Left colon (tissue), 2 donors: Measurements from ENCODE around the gene PTPN23. TPM values are rescaled to one million over a fixed set of nuclear protein-coding genes. Genes with fewer than 3 reads are reported as not detected.
A peak's percentile ranks its signal among the peaks of the same experiment; 100 is the strongest.
"Not testable (repeated sequence)": the region's sequence is repeated elsewhere in the genome, so short reads cannot be mapped to it uniquely, and the experiment has no call there.

Experiments used
- ATAC-seq: fragments of 200-7000 bp; cut with Tn5 transposase; one replicate; pipeline ENCODE4 v1.9.1; 2020; ENCODE audit warnings: mild to moderate bottlenecking, moderate library complexity
- DNase-seq, 2 donors: peaks; one replicate each; pipeline ENCODE4 v3.0.0-alpha.2; 2020
- intact Hi-C, 2 donors: fragments of 100-400 bp; cut with DNase I in 1 of 2; cut with micrococcal nuclease in 1 of 2; formaldehyde crosslinking; loops; one replicate each; pipeline versions ENCODE4 v1.11.2 to v1.14.0; 2022; cut with DNase I, micrococcal nuclease
- long read RNA-seq: library from polyadenylated mRNA; unstranded; transcript quantifications from one replicate; pipeline ENCODE4 v2.0.0, GENCODE V29; 2021
- total RNA-seq, 2 donors: library from RNA; stranded (reverse); fragmentation: NEBNext Ultra II Directional; extraction: Animal tissue kit (Norgen Biotek cat#: 25700); gene quantifications; one replicate each; pipeline ENCODE4 v1.2.1, GENCODE V29; 2021
- donor health status: DM: no; HTN: no; CAD: no.
- donor health status: DM: yes; HTN: yes; CAD: no.

PTPN23 gene, protein sequence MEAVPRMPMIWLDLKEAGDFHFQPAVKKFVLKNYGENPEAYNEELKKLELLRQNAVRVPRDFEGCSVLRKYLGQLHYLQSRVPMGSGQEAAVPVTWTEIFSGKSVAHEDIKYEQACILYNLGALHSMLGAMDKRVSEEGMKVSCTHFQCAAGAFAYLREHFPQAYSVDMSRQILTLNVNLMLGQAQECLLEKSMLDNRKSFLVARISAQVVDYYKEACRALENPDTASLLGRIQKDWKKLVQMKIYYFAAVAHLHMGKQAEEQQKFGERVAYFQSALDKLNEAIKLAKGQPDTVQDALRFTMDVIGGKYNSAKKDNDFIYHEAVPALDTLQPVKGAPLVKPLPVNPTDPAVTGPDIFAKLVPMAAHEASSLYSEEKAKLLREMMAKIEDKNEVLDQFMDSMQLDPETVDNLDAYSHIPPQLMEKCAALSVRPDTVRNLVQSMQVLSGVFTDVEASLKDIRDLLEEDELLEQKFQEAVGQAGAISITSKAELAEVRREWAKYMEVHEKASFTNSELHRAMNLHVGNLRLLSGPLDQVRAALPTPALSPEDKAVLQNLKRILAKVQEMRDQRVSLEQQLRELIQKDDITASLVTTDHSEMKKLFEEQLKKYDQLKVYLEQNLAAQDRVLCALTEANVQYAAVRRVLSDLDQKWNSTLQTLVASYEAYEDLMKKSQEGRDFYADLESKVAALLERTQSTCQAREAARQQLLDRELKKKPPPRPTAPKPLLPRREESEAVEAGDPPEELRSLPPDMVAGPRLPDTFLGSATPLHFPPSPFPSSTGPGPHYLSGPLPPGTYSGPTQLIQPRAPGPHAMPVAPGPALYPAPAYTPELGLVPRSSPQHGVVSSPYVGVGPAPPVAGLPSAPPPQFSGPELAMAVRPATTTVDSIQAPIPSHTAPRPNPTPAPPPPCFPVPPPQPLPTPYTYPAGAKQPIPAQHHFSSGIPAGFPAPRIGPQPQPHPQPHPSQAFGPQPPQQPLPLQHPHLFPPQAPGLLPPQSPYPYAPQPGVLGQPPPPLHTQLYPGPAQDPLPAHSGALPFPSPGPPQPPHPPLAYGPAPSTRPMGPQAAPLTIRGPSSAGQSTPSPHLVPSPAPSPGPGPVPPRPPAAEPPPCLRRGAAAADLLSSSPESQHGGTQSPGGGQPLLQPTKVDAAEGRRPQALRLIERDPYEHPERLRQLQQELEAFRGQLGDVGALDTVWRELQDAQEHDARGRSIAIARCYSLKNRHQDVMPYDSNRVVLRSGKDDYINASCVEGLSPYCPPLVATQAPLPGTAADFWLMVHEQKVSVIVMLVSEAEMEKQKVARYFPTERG (N-terminal part only)
- 10 to 100 TPM; 35.9 to 43.4 TPM for total RNA-seq
- long read RNA-seq, partial matches to known transcripts = 3 of 3 reads
- long read RNA-seq, other reads (novel, unspliced or antisense) = 0 of 3 reads

DNA sequence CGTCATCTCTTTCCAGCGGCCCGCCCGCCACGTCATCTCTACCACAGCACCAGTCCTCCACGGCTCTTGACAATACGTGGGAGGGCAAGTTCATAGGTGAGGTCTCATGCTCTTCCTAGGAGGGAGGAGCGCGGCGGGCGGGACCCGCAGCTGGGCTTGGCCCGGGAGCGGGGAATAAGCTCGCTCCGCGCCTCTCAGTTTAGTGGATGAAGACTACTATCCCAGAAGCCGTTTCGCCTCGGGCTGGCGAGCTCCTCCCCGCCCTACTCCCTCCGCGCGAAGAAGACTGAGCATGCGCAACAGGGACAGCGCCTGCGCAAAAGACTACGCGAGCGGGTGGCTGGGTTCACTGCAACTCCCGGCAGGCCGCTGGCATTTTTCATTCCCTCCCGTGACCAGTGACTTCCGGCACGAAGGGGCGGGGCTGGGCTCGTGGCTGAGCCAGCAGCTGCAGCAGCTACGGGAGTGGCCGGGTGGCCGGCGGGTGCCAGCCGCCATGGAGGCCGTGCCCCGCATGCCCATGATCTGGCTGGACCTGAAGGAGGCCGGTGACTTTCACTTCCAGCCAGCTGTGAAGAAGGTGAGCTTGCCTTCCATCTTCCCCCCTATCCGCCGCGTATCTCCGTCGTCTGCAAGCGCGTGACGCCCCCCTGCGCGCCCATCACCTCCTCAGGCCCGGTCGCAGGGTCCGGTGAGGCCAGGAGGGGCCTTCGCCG, at the start of gene PTPN23:
TSS of gene PTPN23 (plus strand) at position 421 of the 716 bp plus-strand sequence. CDS start at position 497, 76 bp downstream.
- intact Hi-C loops = no loop called here

GRCh38 chr3:47333907-47334306, 46.9 kb upstream of the PTPN23 start:
- intact Hi-C loops = no loop called here
- peak; percentile 79 for ATAC-seq

More for the DNA sequence above, at the start of gene PTPN23:
- ATAC-seq (peak; percentile 83), DNase-seq (peak; percentile 98 to 99)

GRCh38 chr3:47337656-47338055, 43.2 kb upstream of the PTPN23 start:
- DNase-seq (no peak), ATAC-seq (no peak)
- intact Hi-C loops = no loop called here

More at GRCh38 chr3:47333907-47334306, 46.9 kb upstream of the PTPN23 start:
- no peak for DNase-seq

DNA sequence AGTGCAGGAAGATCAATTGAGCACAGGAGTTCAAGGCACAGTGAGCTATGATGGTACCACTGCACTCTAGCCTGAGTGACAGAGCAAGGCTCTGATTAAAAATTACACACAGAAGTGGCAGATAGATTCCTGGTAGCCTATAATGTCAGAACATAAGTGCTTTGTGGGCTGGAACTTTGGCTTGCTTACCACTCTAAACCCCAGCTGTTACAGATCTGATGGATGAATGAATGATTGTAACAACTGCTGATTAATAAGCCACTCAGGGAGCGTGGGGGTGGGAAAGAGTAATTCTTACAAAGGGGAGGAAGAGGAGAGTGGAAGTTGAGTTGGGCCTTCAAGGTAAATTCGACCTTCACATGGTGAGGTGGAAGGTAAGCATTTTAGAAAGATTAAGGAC, 40.9 kb upstream of the PTPN23 start:
- DNase-seq (no peak), ATAC-seq (no peak)
- intact Hi-C loops = no loop called here

DNA sequence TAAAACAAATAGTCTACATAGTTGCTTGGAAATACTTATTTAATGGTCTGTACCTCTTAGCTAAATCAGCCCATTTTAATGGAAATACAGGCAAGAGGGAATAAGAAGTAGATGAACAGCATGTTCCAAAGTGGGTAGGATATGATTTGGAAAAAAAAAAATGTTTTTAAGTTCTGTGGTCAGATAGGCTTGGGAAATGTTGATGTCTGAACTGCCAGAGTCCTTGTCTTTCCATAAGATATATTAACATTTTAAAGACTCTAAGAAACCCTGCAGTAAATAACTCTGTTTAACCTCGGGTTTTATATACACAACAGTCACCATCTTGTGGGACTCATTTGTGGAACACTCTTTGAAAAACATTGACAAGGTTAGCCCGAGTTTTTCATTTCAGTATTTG, 40.0 kb upstream of the PTPN23 start:
- intact Hi-C loops = no loop called here
- ATAC-seq (no peak), DNase-seq (no peak)

DNA sequence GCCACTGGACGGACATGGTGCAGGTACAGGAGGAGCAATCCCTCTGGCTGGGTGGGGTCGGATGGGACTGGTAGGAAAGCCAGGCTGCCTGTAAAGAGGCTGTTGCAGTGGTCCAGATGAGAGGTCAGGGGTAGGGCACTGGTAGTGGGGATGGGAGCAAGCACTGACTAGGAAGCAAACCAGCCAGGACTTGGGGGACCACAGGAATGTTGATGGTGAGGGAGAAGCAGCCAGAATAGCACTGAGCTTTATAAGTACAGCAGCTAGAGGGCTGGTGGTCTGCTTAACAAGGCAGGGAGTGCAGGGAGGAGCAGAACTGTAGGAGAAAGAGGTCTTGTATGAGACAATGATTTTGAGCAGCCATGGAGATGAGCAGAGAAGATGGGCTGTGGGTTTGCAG, 38.7 kb upstream of the PTPN23 start:
- DNase-seq (no peak), ATAC-seq (no peak)
- intact Hi-C loops = no loop called here

GRCh38 chr3:47342812-47343211, 38.0 kb upstream of the PTPN23 start:
- ATAC-seq (peak; percentile 40), DNase-seq (no peak)
- intact Hi-C loops = no loop called here

DNA sequence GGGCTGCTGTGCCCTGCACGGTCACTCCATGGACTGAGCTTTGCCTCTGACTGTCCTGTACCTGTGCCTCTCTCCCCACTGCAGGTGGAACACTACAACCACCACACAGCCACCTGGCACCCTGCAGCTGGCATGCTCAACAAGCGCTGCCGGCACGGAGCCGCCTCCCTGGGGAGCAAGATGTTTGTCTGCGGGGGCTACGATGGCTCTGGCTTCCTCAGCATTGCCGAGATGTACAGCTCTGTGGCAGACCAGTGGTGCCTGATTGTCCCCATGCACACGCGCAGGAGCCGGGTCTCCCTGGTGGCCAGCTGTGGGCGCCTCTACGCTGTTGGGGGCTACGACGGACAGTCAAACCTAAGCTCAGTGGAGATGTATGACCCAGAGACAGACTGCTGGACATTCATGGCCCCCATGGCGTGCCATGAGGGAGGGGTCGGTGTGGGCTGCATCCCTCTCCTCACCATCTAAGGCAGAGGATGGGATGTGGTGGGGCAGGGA, 37.3 kb upstream of the PTPN23 start:
- no peak for ATAC-seq
- no peak for DNase-seq
- intact Hi-C loops = no loop called here

GRCh38 chr3:47344971-47345370, 35.9 kb upstream of the PTPN23 start:
- ATAC-seq (no peak), DNase-seq (no peak)
- intact Hi-C loops = no loop called here

GRCh38 chr3:47347217-47347801, 33.5 kb upstream of the PTPN23 start:
- DNase-seq (no peak), ATAC-seq (peak; percentile 32)
- intact Hi-C loops = no loop called here

- ATAC-seq = no peak
- no peak for DNase-seq
Observed at GRCh38 chr3:47348411-47349154, 32.2 kb upstream of the PTPN23 start.

GRCh38 chr3:47355010-47355409, 25.8 kb upstream of the PTPN23 start:
- intact Hi-C loops = no loop called here
- DNase-seq (no peak), ATAC-seq (no peak)

More at GRCh38 chr3:47348411-47349154, 32.2 kb upstream of the PTPN23 start:
- intact Hi-C loops = no loop called here

DNA sequence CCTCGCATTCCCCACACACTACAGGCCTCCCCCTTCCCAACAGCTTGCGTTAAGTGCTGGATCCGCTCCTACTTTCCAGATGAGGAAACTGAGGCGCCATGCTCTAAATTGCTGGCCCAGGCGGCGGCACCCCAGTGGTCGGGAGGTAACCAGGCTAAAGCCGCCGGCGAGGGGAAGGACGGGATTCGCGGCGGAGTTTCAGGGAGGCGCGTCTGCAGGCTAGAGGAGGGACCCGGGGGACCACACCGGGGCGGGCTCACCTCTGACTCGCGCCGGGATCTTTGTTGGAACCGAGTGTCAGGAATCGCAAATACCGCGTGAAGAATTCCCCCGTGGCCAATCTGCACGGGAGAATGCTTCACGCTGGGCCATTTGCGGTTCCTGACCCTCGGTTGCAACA, 24.6 kb upstream of the PTPN23 start:
- no peak for DNase-seq
- intact Hi-C loops = no loop called here
- ATAC-seq = no peak

DNA sequence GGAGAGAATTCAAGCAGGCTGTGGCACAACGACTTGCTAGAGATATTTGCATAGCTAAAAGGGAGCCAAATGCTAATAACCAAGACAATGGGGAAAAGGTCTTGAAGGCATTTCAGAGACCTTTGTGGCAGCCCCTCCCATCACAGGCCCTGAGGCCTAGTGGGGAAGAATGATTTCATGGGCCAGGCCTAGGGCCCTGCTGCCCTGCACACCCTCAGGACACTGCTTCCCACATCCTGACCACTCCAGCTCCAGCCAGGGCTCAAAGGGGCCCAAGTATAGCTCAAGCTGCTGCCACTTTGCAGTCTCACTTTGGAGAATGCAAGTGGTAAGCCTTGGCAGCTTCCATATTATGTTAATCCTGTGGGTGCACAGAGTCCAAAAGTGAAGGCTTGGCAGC, 21.5 kb upstream of the PTPN23 start:
- intact Hi-C loops = no loop called here
- ATAC-seq = no peak

DNA sequence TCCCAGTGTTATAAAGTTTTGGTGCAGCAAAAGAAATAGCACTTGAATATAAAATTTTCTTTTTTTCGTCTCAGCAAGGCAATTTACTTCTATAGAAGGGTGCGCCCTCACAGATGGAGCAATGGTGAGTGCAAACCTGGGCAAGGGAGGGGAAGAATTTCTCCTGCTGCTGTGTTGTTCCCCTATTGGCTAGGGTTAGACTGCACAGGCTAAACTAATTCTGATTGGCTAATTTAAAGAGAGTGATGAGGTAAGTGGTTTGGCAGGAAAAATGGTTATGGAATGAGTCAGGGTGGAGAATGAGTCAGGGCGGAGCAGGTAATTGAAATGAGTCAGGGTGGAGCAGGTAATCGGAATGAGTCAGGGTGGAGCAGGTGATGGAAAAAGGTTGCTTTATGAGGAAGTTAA, 20.7 kb upstream of the PTPN23 start:
- intact Hi-C loops, DNase-seq: not testable (repeated sequence)
- peak; percentile 64 for ATAC-seq

More for the DNA sequence above, 21.5 kb upstream of the PTPN23 start:
- DNase-seq = no peak

GRCh38 chr3:47362701-47363100, 18.1 kb upstream of the PTPN23 start:
- ATAC-seq = no peak

More at GRCh38 chr3:47362701-47363100, 18.1 kb upstream of the PTPN23 start:
- intact Hi-C loops = no loop called here
- DNase-seq = no peak
